NCI-H82 treated with DMSO at 0.1 percent for 48 hours (cell line): ENCODE data around the gene KCNH6.

Source experiments
- DNase-seq: peaks from one replicate; lab custom pipeline; 2025; ENCODE audit not compliant: unreplicated experiment; lab: John Stamatoyannopoulos, UW

Gene KCNH6

DNA sequence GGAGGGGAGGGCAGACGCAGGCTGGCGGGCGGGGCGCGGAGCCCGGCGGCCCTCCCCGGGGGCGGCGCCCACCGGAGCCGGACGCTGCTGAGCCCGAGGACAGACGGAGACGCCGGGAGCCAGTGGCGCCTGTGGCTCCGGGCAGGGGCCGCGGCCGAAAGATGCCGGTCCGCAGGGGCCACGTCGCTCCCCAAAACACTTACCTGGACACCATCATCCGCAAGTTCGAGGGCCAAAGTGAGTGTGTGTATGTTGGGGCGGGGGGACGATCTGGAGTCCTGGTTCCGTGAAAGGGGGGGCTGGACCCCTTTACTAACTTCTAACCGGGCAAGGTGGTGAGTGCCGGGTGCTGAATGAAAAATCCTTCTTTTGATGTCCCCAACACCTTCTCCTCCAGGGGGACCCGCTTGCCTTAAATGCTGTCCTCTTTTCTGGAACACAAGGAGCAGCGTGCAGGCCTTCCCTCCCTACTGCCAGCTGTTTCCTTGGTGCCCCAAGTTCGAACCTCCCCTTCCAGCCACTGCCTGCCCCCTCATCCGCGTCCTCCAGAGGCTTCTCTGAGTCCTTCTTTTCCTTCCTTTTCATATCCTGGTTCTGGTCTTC is at the start of gene KCNH6:
Gene KCNH6 (plus strand): TSS at position 106 of the 603 bp plus-strand sequence. CDS start 56 bp downstream, at position 162.
- no peak for DNase-seq

DNA sequence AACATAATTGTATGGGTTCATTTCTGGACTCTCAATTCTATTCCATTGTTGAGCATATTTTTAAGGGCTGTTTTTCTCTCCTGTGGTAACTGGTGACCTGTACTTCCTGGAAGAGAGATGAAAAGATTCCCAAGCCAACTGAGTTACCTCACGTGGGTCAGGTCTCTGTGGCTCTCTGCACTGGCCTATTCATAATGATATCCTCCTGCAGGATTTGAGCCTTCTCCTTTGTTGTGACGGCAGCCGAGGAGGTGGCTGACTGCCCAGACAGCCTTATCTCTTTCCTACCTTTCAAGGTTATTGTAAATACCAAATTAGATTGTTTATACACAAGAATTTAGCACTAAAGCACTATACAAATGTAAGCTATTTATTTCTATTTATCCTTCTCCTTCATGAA is 49.0 kb upstream of the KCNH6 start:
- DNase-seq: no peak

DNA sequence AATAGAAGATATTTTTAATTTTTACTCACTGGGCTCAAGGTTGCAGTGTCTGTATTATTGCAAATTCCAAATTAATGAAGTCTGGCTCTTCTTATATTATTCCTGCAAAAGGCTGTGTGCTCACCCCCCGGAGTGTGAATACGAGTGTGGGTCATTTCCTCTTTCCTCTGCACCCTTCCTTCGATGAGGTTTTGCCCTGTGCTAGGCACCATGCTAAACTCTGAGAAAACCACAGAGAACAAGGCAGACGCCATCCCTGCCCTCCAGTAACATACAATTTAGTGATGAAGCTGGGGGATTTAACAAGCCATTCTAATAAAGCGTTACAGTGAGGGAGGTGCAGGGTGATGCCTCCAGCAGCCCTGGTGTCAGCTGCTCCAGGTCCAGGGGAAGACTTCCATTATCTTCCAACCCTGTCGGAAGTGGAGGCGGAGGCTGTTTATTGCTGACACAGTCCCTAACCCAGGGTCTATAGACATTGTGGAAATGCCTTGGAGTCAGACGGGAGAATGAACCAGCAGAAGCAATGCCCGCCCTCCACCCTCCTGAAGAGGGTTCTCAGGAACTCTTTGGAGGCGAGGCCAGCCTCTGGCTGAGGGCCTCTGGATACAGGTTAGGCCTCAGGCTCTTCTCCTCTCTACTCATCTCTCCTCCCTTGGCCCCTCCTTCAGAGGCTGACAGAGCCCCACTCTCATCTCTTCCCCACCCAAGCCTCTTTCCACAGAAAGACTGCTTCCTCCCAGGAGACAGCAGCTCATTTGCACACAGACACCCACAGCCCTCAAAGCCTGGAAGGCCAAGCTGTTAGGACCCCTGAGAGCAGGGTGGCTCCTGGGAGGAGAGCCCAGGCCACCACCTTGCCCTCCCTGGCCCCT is 48.3 kb upstream of the KCNH6 start:
- no peak for DNase-seq

GRCh38 chr17:63475491-63476412 is 47.4 kb upstream of the KCNH6 start:
- no peak for DNase-seq

GRCh38 chr17:63476459-63476853 is 46.7 kb upstream of the KCNH6 start:
- no peak for DNase-seq

GRCh38 chr17:63476854-63477479 is 46.2 kb upstream of the KCNH6 start, which contains the start of gene ACE:
ACE (plus strand) TSS chr17:63477061; CDS start chr17:63477095, 34 bp downstream.
- no peak for DNase-seq

- no peak for DNase-seq
These were observed 45.4 kb upstream of the KCNH6 start for GRCh38 chr17:63477480-63478440.

DNA sequence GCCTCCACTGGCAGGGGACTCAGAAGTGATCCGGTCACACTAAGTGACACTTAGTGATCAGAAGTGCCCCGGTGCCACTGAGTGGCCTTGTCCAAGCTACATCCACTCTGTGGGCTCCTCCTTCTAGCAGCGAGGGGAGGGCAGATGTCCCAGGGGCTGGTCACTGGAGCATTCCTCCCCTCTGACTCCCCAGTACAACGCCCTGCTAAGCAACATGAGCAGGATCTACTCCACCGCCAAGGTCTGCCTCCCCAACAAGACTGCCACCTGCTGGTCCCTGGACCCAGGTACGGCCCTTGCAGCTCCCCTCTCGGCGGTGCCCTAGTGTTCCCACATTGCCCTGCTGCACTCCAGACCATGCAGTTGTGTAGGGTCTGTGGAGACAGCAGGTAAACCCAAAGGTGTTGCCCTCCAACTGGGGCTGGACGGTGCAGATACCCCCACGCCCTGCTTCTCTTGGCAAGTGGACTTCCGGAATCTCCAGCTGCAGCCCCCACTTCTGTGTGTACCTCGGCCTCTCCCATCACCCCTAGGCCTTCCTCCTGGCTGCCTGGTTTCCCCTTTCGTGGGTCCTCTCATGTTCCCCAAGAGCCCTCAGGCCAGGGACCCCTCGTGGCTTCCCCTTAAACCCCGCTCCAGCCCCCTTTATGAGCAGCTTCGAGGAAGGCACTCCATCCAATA is 44.2 kb upstream of the KCNH6 start:
- DNase-seq: peak; percentile 74

GRCh38 chr17:63479495-63480184 is 43.5 kb upstream of the KCNH6 start:
- no peak for DNase-seq

- DNase-seq: no peak
These were observed 42.9 kb upstream of the KCNH6 start for GRCh38 chr17:63480192-63480784.

DNA sequence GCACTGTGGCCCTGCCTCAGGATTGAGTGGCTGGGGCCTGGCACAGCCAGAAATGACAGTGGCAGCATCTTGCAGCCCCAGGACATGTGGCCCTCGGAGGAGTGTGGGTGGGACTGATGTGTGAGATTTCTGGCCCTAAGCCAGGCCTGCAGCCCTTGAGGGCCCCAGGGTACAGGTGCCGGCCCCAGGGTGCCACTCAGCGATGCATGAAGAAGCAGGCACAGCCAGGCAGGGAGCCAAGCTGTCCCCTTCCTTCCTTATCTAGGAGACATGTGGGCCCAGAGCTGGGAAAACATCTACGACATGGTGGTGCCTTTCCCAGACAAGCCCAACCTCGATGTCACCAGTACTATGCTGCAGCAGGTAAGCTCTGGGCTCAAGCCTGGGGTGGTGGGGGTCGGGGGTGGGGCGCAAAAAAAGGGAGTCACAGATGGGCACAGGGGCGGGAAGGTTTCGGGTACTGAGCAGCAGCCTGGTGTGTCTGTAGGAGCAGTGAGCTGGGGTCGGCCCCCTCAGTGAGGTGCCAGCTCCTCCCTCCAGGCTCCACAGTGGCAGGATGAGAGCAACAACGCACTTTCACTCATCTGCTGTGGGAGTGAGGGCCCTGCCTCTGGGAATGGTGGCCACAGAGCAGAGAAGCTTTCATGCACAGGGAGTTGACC is 42.2 kb upstream of the KCNH6 start:
- DNase-seq: no peak

DNA sequence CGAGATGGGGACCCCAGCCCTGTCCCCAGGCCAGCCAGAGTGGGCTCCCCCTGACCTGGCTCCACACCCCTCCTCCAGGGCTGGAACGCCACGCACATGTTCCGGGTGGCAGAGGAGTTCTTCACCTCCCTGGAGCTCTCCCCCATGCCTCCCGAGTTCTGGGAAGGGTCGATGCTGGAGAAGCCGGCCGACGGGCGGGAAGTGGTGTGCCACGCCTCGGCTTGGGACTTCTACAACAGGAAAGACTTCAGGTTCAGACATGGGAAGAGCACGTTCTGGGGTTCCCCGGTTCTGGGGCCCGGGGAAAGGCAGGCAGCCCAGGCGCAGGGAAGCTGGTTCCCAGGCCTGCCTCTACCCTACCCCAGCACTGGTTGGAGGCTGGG is 41.7 kb upstream of the KCNH6 start:
- no peak for DNase-seq

- no peak for DNase-seq
These were observed 40.6 kb upstream of the KCNH6 start for GRCh38 chr17:63482509-63482908.

- DNase-seq: no peak
These were observed 40.1 kb upstream of the KCNH6 start for GRCh38 chr17:63483038-63483437.

DNA sequence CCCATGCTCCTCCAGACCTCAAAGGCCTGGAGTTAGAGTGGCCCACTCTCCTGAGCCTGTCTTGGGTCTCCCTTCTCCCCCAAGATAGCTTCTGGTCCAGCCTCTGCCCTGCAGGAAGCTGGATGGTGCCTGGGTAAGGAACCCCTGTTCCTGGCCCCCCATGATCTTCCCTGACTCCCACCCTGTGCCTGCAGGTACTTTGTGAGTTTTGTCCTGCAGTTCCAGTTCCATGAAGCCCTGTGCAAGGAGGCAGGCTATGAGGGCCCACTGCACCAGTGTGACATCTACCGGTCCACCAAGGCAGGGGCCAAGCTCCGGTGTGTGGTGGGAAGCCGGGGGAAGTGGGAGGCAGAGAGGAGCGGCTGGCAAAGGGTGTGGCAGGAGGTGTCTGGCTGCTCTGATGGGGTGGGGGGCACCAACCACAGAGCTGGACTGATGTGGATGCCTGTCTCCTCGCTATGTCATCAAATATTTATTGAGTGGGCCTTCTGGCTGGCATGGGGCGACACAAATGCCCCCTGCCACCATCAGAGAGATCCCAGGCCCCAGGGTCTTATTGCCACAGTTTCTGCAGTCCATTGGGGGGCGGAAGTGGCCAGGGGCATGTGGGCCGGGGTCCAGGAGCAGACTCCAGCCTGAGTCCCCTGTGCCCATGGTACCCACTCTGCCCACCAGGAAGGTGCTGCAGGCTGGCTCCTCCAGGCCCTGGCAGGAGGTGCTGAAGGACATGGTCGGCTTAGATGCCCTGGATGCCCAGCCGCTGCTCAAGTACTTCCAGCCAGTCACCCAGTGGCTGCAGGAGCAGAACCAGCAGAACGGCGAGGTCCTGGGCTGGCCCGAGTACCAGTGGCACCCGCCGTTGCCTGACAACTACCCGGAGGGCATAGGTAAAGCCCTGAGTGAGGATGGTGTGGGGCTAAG is 39.2 kb upstream of the KCNH6 start:
- no peak for DNase-seq

- no peak for DNase-seq
These were observed 36.7 kb upstream of the KCNH6 start for GRCh38 chr17:63486317-63487013.
